Chondrocyte (in vitro differentiated cells): Measurements from ENCODE around the gene INSYN1. TPM values are rescaled to one million over a fixed set of nuclear protein-coding genes. Genes with fewer than 3 reads are reported as not detected.
A peak's percentile ranks its signal among the peaks of the same experiment; 100 is the strongest.

ENCODE experiments used
- DNase-seq: peaks from one replicate; pipeline ENCODE4 v3.0.0; 2021; ENCODE audit warnings: mixed read lengths, low spot score
- H3K27ac Mint-ChIP-seq: one replicate; pipeline ENCODE4 v1.8.0; 2021; ENCODE audit warnings: mild to moderate bottlenecking, moderate library complexity, mixed read lengths; ENCODE audit not compliant: unreplicated experiment
- H3K27me3 Mint-ChIP-seq: 2 replicates; pipeline ENCODE4 v1.8.0; 2021; ENCODE audit warnings: low read depth, mixed read lengths
- H3K36me3 Mint-ChIP-seq: 2 replicates; pipeline ENCODE4 v1.8.0; 2021; ENCODE audit warnings: low read depth, mixed read lengths
- H3K4me1 Mint-ChIP-seq: 2 replicates; pipeline ENCODE4 v1.8.0; 2021; ENCODE audit warnings: low read depth, mild to moderate bottlenecking, mixed read lengths
- H3K4me3 Mint-ChIP-seq: one replicate; pipeline ENCODE4 v1.8.0; 2021; ENCODE audit warnings: mild to moderate bottlenecking, moderate library complexity, mixed read lengths; ENCODE audit not compliant: unreplicated experiment
- H3K9me3 Mint-ChIP-seq: 2 replicates; pipeline ENCODE4 v1.8.0; 2021; ENCODE audit warnings: low read depth, mixed read lengths
- total RNA-seq: library from RNA; stranded (reverse); gene quantifications from 3 replicates; pipeline ENCODE4 v1.2.1, GENCODE V29; 2021
- TF ChIP-seq, protein P1 (sequence below): fragments of 200-600 bp; sonication (generic); IDR thresholded peaks from 2 replicates; pipeline ENCODE4 v1.5.0; 2021; ENCODE audit warnings: antibody characterized with exemption, mild to moderate bottlenecking, moderate library complexity

INSYN1 gene
- total RNA-seq, 1 donor from 2014 or later: 23.0 TPM

DNA sequence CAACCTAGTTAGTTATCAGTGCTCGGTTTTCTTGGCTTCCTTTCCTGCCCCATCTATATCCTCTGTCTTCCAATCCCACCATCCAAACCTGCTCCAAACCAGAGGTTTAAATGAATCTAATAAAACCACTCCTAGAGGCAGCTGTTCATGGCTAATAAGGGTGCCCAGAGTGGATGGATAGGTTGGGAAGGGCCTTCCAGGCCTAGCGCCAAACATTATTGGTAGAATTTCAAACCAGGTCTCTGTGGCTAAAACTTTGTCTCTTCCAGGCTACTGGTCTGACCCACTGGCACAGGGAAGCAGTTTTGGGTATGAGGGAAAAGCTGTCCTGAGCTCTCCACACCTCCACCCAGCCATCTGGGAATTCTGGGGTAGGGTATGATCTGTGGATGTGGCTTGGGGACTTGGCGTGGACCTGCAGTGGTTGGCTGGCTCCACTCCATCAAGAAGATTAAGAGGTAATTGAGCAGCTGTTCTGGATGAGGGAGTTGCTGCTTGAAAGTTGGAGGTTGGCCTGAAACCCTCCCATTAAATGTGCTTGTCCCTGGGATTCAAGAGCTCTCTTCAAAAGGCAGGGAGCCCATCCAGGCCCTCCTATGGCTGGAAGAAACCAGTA lies 29.3 kb upstream of the INSYN1 start:
- no peak for DNase-seq
- no peak overlapping the region for H3K27ac Mint-ChIP-seq
- TF ChIP-seq, protein P1, sequence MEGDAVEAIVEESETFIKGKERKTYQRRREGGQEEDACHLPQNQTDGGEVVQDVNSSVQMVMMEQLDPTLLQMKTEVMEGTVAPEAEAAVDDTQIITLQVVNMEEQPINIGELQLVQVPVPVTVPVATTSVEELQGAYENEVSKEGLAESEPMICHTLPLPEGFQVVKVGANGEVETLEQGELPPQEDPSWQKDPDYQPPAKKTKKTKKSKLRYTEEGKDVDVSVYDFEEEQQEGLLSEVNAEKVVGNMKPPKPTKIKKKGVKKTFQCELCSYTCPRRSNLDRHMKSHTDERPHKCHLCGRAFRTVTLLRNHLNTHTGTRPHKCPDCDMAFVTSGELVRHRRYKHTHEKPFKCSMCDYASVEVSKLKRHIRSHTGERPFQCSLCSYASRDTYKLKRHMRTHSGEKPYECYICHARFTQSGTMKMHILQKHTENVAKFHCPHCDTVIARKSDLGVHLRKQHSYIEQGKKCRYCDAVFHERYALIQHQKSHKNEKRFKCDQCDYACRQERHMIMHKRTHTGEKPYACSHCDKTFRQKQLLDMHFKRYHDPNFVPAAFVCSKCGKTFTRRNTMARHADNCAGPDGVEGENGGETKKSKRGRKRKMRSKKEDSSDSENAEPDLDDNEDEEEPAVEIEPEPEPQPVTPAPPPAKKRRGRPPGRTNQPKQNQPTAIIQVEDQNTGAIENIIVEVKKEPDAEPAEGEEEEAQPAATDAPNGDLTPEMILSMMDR: no peak
- no peak overlapping the region for H3K4me3 Mint-ChIP-seq
- H3K9me3 Mint-ChIP-seq: no peaks in the 10 kb centered on the region
- peaks cover 1% of the 10 kb centered on the region for H3K36me3 Mint-ChIP-seq
- H3K27me3 Mint-ChIP-seq: no peaks in the 10 kb centered on the region
- H3K4me1 Mint-ChIP-seq: peaks cover 14% of the 10 kb centered on the region

GRCh38 chr15:73781038-73781925 lies 28.1 kb upstream of the INSYN1 start:
- no peak for DNase-seq
- peaks cover 12% of the 10 kb centered on the region for H3K4me1 Mint-ChIP-seq
- H3K27ac Mint-ChIP-seq: no peak overlapping the region
- TF ChIP-seq, protein P1: peak; percentile 65
- no peaks in the 10 kb centered on the region for H3K27me3 Mint-ChIP-seq
- no peaks in the 10 kb centered on the region for H3K9me3 Mint-ChIP-seq
- no peak overlapping the region for H3K4me3 Mint-ChIP-seq
- H3K36me3 Mint-ChIP-seq: peaks cover 1% of the 10 kb centered on the region

DNA sequence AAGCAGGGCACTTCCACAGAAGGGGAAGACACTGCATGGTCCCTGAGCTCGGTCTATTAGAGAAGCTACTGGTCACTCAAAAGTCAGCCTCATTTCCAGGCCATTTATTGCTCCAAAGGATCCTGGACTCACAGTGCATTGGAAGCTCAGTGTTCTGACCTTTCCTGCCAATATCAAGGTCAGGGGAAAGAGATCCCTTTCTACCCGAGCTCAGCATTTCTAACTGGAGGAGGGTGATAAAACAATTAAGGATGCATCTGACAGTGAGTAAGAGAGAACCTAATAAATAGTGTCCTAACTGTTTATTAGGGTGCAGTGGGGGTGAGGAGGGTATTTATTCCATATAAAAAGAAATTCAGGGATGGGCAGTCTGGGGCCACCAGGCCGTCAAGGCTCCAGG lies 26.8 kb upstream of the INSYN1 start:
- H3K4me3 Mint-ChIP-seq: no peak overlapping the region
- H3K36me3 Mint-ChIP-seq: peaks cover 1% of the 10 kb centered on the region
- no peak overlapping the region for H3K27ac Mint-ChIP-seq
- TF ChIP-seq, protein P1: no peak
- no peaks in the 10 kb centered on the region for H3K27me3 Mint-ChIP-seq
- H3K4me1 Mint-ChIP-seq: peaks cover 3% of the 10 kb centered on the region
- DNase-seq: no peak
- H3K9me3 Mint-ChIP-seq: no peaks in the 10 kb centered on the region

DNA sequence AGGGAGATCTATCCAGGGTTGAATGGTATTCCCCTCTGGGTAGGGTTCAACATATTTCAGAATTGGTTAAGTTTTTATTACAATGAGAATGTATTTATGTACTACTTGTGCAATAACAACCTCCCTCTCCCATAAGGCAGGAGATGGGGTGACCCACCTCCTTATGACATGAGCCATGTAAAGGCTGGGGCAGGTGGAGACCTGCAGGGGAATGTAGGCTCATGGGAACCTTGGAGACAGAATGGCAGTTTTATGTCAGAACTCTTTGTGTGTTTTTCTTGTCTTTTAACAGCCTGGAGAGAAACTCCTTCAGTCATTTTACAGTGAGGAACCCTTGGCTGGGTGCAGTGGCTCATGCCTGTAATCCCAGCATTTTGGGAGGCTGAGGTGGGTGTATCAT lies 24.6 kb upstream of the INSYN1 start:
- Mint-ChIP-seq H3K27me3 (peaks cover 2% of the 10 kb centered on the region), H3K36me3 (no peaks in the 10 kb centered on the region), H3K4me3 (no peak overlapping the region), H3K4me1 (peaks cover 7% of the 10 kb centered on the region), H3K9me3 (no peaks in the 10 kb centered on the region), H3K27ac (no peak overlapping the region)
- DNase-seq: no peak
- TF ChIP-seq, protein P1: no peak

DNA sequence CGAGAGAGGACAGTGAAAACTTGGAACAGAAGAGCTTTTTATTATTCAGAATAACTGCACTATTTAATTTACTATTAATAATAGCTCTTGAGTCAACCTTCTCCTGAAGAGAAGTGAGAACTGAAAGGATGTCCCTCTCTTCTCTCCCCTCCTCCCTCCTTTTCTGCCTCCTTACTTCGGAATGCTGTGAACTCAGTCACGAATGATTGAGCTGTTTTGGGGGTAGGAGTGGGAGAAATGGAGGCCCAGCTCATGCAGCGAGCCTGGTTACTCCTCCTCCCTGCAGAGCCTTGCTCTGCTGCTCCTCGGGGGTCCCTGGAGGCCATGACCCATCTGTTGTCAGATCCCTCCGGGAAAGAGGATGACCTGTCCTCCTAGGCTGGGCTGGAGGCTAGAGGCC lies 20.3 kb upstream of the INSYN1 start:
- H3K27ac Mint-ChIP-seq: no peak overlapping the region
- H3K27me3 Mint-ChIP-seq: peaks cover 14% of the 10 kb centered on the region
- H3K9me3 Mint-ChIP-seq: no peaks in the 10 kb centered on the region
- DNase-seq: no peak
- peaks cover 7% of the 10 kb centered on the region for H3K4me1 Mint-ChIP-seq
- H3K36me3 Mint-ChIP-seq: no peaks in the 10 kb centered on the region
- TF ChIP-seq, protein P1: no peak
- H3K4me3 Mint-ChIP-seq: no peak overlapping the region
